ENCODE results near the gene SGPL1. TPM values are rescaled to one million over a fixed set of nuclear protein-coding genes. Genes with fewer than 3 reads are reported as not detected.
"Not testable (repeated sequence)": the region's sequence is repeated elsewhere in the genome, so short reads cannot be mapped to it uniquely, and the experiment has no call there.

The SGPL1 gene
- total RNA-seq, 1 experiment from 2014 or later: 28.3 TPM

GRCh38 chr10:70840836-70841235, 25.1 kb downstream of the SGPL1 start:
- DNase-seq (ENCODE audit: low read depth): no peak

DNA sequence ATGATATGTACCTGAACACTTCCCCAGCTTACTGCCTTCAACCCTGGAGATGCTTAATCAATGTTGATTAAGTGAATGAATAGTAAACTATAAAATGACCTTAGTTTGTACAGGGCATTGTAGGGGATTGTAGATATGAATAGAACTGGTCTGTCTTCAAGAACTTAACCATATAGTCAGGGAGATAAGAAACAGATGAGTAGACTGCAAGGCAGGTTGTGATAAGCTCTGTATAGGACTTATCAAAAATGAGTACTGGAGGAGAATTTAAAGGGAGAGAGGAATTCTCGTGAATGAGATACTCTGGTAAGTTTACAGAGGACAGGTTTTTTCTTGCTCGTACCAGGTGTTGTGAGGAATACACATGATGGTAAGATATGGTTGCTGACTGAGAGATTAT, 27.6 kb downstream of the SGPL1 start:
- DNase-seq (ENCODE audit: low read depth): no peak

DNA sequence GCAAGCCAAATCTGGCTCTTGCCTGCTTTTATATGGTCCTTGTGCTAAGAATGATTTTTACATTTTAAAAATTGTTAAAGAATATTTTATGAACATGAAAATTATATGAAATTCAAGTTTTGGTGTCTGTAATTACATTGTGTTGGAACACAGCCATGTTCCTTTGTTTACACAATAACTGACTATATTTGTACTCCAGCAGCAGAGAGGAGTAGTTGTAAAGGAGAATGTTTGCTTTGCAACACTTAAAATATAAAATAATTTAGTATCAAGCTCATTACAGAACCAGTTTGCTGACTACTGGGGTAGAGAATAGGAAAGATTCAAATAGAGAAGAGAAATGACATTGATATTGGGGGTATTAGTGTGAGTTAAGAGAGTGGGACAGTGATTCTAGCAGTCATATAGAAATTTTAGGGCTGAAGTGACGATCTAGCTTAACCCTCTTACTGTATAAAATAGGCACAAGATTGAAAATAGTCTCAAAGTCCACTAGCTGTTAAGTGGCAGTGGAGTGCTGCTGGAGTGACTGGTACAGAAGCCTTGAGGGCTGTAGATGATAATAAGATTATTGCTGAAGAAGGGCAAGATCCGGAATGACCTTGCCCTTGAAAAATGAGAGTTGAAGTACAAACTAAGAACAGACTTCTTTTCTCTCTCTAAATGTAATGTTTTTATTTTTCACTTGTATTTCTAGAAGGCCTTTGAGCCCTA, 28.2 kb downstream of the SGPL1 start:
- DNase-seq (ENCODE audit: low read depth): no peak

GRCh38 chr10:70845256-70845655, 29.5 kb downstream of the SGPL1 start:
- no peak for DNase-seq (ENCODE audit: low read depth)

- DNase-seq (ENCODE audit: low read depth): no peak
Measured at GRCh38 chr10:70845816-70846215, 30.1 kb downstream of the SGPL1 start.

- DNase-seq (ENCODE audit: low read depth): no peak
Measured at GRCh38 chr10:70846795-70847194, 31.0 kb downstream of the SGPL1 start.

GRCh38 chr10:70847659-70848360, 32.1 kb downstream of the SGPL1 start:
- DNase-seq (ENCODE audit: low read depth): no peak

DNA sequence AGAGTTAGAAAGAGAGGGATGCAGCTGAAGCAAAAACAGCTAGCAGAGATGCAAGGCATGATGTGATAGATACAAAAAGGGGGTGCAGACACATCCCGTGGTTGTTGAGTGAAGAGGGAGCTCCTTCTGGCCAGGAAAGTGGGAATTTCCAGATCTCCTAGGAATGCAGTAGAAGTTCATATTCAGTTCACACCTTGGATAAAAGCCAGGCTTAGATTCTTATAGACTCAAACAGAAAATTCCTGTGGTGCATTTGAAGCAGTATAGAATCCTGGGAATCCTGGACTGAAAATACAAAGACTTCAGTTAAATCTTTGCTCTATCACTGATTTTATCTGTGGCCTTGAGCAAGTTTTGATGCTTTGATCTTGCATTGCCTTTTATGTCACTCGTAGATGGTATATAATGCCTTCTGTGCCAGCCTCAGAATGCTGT, 33.9 kb downstream of the SGPL1 start:
- peak; percentile 71 for DNase-seq (ENCODE audit: low read depth)

DNA sequence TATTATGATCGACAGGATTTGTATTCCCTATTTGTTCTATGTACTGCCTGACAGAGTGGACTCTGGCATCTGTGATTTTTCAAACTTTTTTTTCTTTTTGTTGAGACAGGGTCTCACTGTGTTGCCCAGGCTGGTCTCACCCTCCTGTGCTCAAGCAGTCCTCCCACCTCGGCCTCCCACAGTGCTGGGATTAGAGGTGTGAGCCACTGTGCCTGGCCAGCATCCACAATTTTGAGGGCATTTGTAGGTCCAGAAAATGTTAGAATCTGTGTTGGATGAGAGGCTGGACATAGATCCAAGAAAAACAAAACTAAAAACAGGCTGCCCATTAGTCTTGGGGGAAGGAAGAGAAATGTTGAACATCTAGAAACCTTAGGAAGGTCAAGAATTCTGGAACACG, 34.3 kb downstream of the SGPL1 start:
- no peak for DNase-seq (ENCODE audit: low read depth)

GRCh38 chr10:70851597-70852475, 36.1 kb downstream of the SGPL1 start:
- DNase-seq (ENCODE audit: low read depth): no peak

DNA sequence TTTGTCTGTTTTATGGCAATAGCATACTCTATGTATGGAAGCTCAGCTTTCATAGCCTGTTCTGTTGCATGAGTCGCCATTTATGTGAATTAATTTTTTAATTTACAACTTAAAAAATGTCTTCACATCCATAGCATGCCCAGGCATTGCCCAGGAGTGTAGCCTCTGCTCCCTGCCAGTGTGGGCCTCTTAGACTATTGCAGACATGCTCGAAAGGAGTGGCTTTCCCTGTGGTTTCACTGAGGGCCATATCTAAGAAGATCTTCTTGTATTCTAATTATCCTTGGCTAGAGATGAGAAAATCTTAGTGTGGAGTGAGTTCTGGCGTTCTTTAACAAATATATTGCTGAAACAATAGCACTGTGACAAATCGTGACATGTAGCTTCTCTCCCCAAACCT, 37.3 kb downstream of the SGPL1 start:
- DNase-seq (ENCODE audit: low read depth): no peak

- DNase-seq (ENCODE audit: low read depth): no peak
Measured at GRCh38 chr10:70853457-70853856, 37.7 kb downstream of the SGPL1 start.

DNA sequence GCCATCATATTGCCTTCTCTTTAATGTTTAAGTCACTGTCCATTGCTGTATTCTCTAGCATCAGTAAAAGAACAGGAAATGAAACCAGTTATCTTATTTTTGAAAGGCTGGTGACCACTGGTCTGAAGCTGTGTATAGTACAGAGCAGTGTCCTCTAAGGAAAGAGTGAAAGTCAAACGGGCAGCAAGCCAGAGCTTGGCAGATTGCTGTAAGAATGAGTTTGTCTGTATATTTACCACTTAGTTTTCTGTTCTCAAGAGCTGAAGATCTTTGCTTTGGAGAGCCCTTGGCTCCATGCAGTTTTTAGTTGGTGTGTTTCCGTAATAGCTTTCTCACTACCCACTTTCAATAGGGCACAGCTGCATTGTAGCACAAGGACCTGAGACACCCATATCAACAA, 40.7 kb downstream of the SGPL1 start:
- DNase-seq (ENCODE audit: low read depth): no peak

DNA sequence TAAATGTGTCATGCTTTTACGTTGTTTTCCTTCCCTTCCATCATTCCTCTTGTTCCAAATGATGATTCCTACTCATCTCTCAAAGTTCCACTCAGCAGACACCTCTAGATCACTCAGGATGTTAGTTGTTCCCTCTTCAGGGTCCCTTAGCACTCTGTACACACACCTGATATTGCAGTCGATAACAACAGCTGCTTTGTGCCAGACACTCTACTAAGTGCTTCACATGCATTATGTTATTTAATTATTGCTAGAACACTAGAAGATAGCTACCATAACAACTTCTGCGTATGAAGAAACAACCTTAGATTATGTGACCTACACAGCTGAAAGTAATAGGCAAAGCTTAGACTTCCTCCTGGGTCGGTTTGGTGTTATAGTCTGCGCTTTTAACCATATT, 43.0 kb downstream of the SGPL1 start:
- no peak for DNase-seq (ENCODE audit: low read depth)

- DNase-seq (ENCODE audit: low read depth): not testable (repeated sequence)
Measured at GRCh38 chr10:70861495-70862197, 45.9 kb downstream of the SGPL1 start.

GRCh38 chr10:70863470-70864160, 47.9 kb downstream of the SGPL1 start:
- DNase-seq (ENCODE audit: low read depth): no peak

DNA sequence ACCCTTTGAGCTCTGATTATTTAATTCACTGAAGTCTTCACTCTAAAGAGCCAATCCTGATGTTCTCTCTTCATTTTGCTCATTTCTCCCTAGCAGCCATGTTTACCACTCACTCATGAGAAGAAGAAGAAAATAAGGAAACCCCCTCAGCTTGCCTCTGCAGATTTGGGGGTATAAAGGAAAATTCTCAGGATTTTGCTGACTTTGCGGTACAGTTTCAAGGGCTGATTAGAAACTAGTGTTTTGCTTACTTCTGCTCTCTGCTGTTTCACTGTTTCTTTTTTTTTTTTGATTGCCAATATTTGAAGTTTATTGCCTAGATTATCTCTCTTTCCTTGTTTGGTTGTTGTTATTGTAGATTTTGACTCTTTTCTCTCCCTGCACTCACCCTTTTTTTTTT, 49.2 kb downstream of the SGPL1 start:
- DNase-seq (ENCODE audit: low read depth): no peak

- no peak for DNase-seq (ENCODE audit: low read depth)
Measured at GRCh38 chr10:70866424-70866823, 50.7 kb downstream of the SGPL1 start.

DNA sequence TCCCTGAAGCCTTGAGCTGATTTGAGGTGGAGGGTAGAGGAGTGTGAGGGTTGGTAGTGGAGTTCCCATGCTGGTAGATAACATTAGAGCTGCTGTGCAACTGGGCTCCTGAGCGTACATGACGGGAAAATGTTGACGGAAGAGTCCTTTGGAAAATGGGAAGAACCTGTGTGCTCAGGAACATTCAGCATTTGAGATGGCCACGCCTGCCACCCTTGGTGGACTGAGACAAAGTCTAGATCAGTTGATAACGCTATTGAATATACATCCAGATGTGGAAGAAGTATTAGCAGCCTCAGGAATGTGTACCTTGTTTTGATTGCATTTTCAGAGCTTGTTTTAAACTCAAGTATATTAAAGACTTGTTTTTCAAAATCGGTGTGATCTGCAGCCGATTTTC, 56.5 kb downstream of the SGPL1 start:
- DNase-seq (ENCODE audit: low read depth): no peak

- DNase-seq (ENCODE audit: low read depth): no peak
Measured at GRCh38 chr10:70874061-70874460, 58.3 kb downstream of the SGPL1 start.

DNA sequence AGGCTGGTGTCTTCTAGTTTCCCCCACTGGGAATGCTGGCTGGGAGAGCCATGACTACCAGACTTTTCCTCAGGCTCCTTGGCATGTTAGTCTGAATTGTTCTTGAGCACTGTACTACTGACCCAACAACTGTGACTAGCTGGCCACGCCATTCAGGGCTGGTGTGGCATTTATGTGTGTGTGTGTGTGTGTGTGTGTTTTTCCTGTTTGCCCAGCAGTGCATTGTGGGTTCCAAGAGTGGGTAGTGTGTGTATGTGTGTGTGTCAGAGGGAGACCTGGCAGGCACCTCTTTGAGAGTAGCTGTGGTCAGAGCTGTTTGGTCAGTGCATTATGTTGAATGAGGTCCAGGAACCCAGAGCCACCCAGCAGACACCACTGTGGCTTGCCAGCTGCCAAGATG, 63.5 kb downstream of the SGPL1 start:
- DNase-seq (ENCODE audit: low read depth): no peak

Data from HT1080 (cell line).